Stimulated activated CD4-positive, alpha-beta T cell treated with anti-CD3 and anti-CD28 coated beads, Interleukin-2, amount 100 ng/mL, for 48 hours (primary cell): Measurements from ENCODE around the gene MANSC1.
A peak's percentile ranks its signal among the peaks of the same experiment; 100 is the strongest.

Experiments used
- DNase-seq, 2 donors: peaks; one replicate each; pipeline ENCODE4 v3.0.0-alpha.2; 2020

Gene MANSC1

GRCh38 chr12:12349711-12350665, at the start of gene MANSC1:
TSS of gene MANSC1 (minus strand) at chr12:12350242. CDS start at chr12:12343314, 6,928 bp downstream.
- peak; percentile 26 to 44 for DNase-seq

GRCh38 chr12:12399161-12399560, 49.1 kb upstream of the MANSC1 start:
- no peak for DNase-seq

GRCh38 chr12:12398026-12398859, 48.2 kb upstream of the MANSC1 start:
- DNase-seq = no peak

GRCh38 chr12:12397184-12397583, 47.1 kb upstream of the MANSC1 start:
- DNase-seq = no peak

- DNase-seq = no peak
These were observed 46.7 kb upstream of the MANSC1 start for GRCh38 chr12:12396694-12397093.

GRCh38 chr12:12393171-12393570, 43.1 kb upstream of the MANSC1 start:
- DNase-seq = no peak

- DNase-seq = no peak
These were observed 42.4 kb upstream of the MANSC1 start for GRCh38 chr12:12392413-12392812.

GRCh38 chr12:12387501-12387900, 37.5 kb upstream of the MANSC1 start:
- no peak for DNase-seq

GRCh38 chr12:12384571-12385340, 34.7 kb upstream of the MANSC1 start:
- peak; percentile 31 to 34 for DNase-seq

- no peak for DNase-seq
These were observed 31.9 kb upstream of the MANSC1 start for GRCh38 chr12:12381982-12382381.

- no peak for DNase-seq
These were observed 31.0 kb upstream of the MANSC1 start for GRCh38 chr12:12380949-12381593.

GRCh38 chr12:12379831-12380730, 30.0 kb upstream of the MANSC1 start:
- DNase-seq = peak in 1 of 2 donors; percentile 8

GRCh38 chr12:12378616-12379015, 28.6 kb upstream of the MANSC1 start:
- no peak for DNase-seq

GRCh38 chr12:12376646-12377448, 26.8 kb upstream of the MANSC1 start:
- DNase-seq = peak in 1 of 2 donors; percentile 7

GRCh38 chr12:12372946-12373722, 23.1 kb upstream of the MANSC1 start:
- no peak for DNase-seq

- DNase-seq = no peak
These were observed 17.5 kb upstream of the MANSC1 start for GRCh38 chr12:12367482-12367998.

- no peak for DNase-seq
These were observed 16.8 kb upstream of the MANSC1 start for GRCh38 chr12:12366701-12367481.

- DNase-seq = no peak
These were observed 15.9 kb upstream of the MANSC1 start for GRCh38 chr12:12365931-12366431.
